Left lung (tissue), 10 donors: ENCODE measurements around the gene FMN1. TPM values are rescaled to one million over a fixed set of nuclear protein-coding genes. Genes with fewer than 3 reads are reported as not detected.
A peak's percentile ranks its signal among the peaks of the same experiment; 100 is the strongest.
"Not testable (repeated sequence)": the region's sequence is repeated elsewhere in the genome, so short reads cannot be mapped to it uniquely, and the experiment has no call there.

Source experiments
- ATAC-seq: fragments of 200-7000 bp; cut with Tn5 transposase; one replicate; pipeline ENCODE4 v1.9.1; 2020; ENCODE audit warnings: moderate library complexity
- DNase-seq, 4 donors: peaks; one replicate each; pipeline ENCODE4 v3.0.0-alpha.2; 2013 to 2020
- H3K27ac ChIP-seq, 2 donors: fragments of 200-600 bp; sonication (generic) in 1 of 2; one replicate each; pipeline versions ENCODE4 v1.5.0 to v1.8.0; 2020 to 2021
- H3K27me3 ChIP-seq, 2 donors: fragments of 200-600 bp; sonication (generic) in 1 of 2; one replicate each; pipeline versions ENCODE4 v1.5.0 to v1.8.0; 2020 to 2021
- H3K36me3 ChIP-seq, 2 donors: fragments of 200-600 bp; sonication (generic) in 1 of 2; one replicate each; pipeline versions ENCODE4 v1.5.0 to v1.8.0; 2020 to 2021
- H3K4me1 ChIP-seq, 2 donors: fragments of 200-600 bp; one replicate each; pipeline ENCODE4 v1.8.0; 2021
- H3K4me3 ChIP-seq, 2 donors: fragments of 200-600 bp; sonication (generic) in 1 of 2; one replicate each; pipeline versions ENCODE4 v1.5.0 to v1.8.0; 2020 to 2021; ENCODE audit warnings: mild to moderate bottlenecking in 1 of 2
- H3K9me3 ChIP-seq, 2 donors: fragments of 200-600 bp; sonication (generic) in 1 of 2; one replicate each; pipeline versions ENCODE4 v1.5.0 to v1.8.0; 2020 to 2021
- CTCF ChIP-seq, 2 donors: fragments of 200-600 bp; sonication (generic) in 1 of 2; IDR thresholded peaks; one replicate each; pipeline versions ENCODE4 v1.5.0 to v1.8.0; 2021; ENCODE audit warnings: antibody characterized with exemption in 2 of 2
- intact Hi-C, 2 donors: fragments of 100-400 bp; cut with DNase I; formaldehyde crosslinking; loops; one replicate each; pipeline versions ENCODE4 v1.11.2 to v1.14.2; 2022
- polyA plus RNA-seq, 6 donors: library from polyadenylated mRNA; unstranded; fragments of 120-200 nt; gene quantifications; one replicate each; pipeline ENCODE4 v1.2.1, GENCODE V29; 2013; ENCODE audit not compliant: insufficient read length in 6 of 6
- total RNA-seq, 2 donors: library from RNA; stranded (reverse); fragmentation: NEBNext Ultra II Directional; extraction: Animal tissue kit (Norgen Biotek cat#: 25700); gene quantifications; one replicate each; pipeline ENCODE4 v1.2.1, GENCODE V29; 2021
- donor health status: DM: no; HTN: yes; CAD: no.
- donor health status: DM: no; HTN: no; CAD: no.

FMN1 gene
- total and polyA plus RNA-seq, 8 donors: 4.6 to 45.2 (median 8.4) TPM

GRCh38 chr15:32953533-32953910, 241.0 kb downstream of the FMN1 start:
- H3K27ac ChIP-seq: no peak overlapping the region
- H3K4me1 ChIP-seq: no peaks in the 10 kb centered on the region
- H3K27me3 ChIP-seq: no peaks in the 10 kb centered on the region
- ATAC-seq: no peak
- no peaks in the 10 kb centered on the region for H3K9me3 ChIP-seq
- DNase-seq: no peak
- H3K36me3 ChIP-seq: no peaks in the 10 kb centered on the region
- intact Hi-C loops: no loop called here
- TF ChIP-seq CTCF (IDR thresholded peaks at IDR 0.05): no peak
- no peak overlapping the region for H3K4me3 ChIP-seq

GRCh38 chr15:32952901-32953532, 241.5 kb downstream of the FMN1 start:
- Histone ChIP-seq H3K4me3 (no peak overlapping the region), H3K27me3 (no peaks in the 10 kb centered on the region), H3K27ac (no peak overlapping the region), H3K36me3 (no peaks in the 10 kb centered on the region), H3K4me1 (no peaks in the 10 kb centered on the region), H3K9me3 (no peaks in the 10 kb centered on the region)
- DNase-seq (peak in 1 of 4 donors; percentile 43), ATAC-seq (peak; percentile 40)
- TF ChIP-seq CTCF (IDR thresholded peaks at IDR 0.05): no peak
- intact Hi-C loops: no loop called here

- TF ChIP-seq CTCF (IDR thresholded peaks at IDR 0.05): no peak
- no peak overlapping the region for H3K27ac ChIP-seq
- intact Hi-C loops: no loop called here
- DNase-seq (no peak), ATAC-seq (no peak)
- no peaks in the 10 kb centered on the region for H3K4me1 ChIP-seq
- H3K36me3 ChIP-seq: no peaks in the 10 kb centered on the region
- no peaks in the 10 kb centered on the region for H3K9me3 ChIP-seq
- H3K4me3 ChIP-seq: no peak overlapping the region
- H3K27me3 ChIP-seq: no peaks in the 10 kb centered on the region
Measured at GRCh38 chr15:32951736-32952464, 242.6 kb downstream of the FMN1 start.

- H3K27ac ChIP-seq, intact Hi-C loops: not testable (repeated sequence)
Measured at GRCh38 chr15:32950051-32950450, 244.5 kb downstream of the FMN1 start.

GRCh38 chr15:32946210-32946609, 248.3 kb downstream of the FMN1 start:
- H3K36me3 ChIP-seq: no peaks in the 10 kb centered on the region
- TF ChIP-seq CTCF (IDR thresholded peaks at IDR 0.05): no peak
- H3K4me1 ChIP-seq: no peaks in the 10 kb centered on the region
- H3K4me3 ChIP-seq: no peak overlapping the region
- ATAC-seq (no peak), DNase-seq (no peak)
- H3K27ac ChIP-seq: no peak overlapping the region
- intact Hi-C loops: no loop called here
- H3K9me3 ChIP-seq: no peaks in the 10 kb centered on the region
- no peaks in the 10 kb centered on the region for H3K27me3 ChIP-seq

More at GRCh38 chr15:32950051-32950450, 244.5 kb downstream of the FMN1 start:
- not testable (repeated sequence) for H3K36me3 ChIP-seq, ATAC-seq, DNase-seq, H3K27me3 ChIP-seq, H3K9me3 ChIP-seq, H3K4me1 ChIP-seq, H3K4me3 ChIP-seq
